Neural progenitor cell (in vitro differentiated cells): ENCODE results near the gene TRMT61B.

Experiments
- CTCF ChIP-seq: fragments of 200-600 bp; sonication (generic); IDR thresholded peaks from 2 replicates; pipeline ENCODE4 v1.5.1; 2017; ENCODE audit warnings: antibody characterized with exemption, mild to moderate bottlenecking
- EZH2 ChIP-seq: fragments of 200-600 bp; sonication (generic); IDR thresholded peaks from 2 replicates; pipeline ENCODE4 v1.6.1; 2017; ENCODE audit warnings: antibody characterized with exemption, mild to moderate bottlenecking, moderate library complexity

- TF ChIP-seq CTCF (no peak), EZH2 (no peak)
Observed at GRCh38 chr2:28905533-28905932, 35.4 kb upstream of the TRMT61B start.
